ENCODE results near the gene PITX1.

PITX1 gene

GRCh38 chr5:135046661-135047346, 12.8 kb upstream of the PITX1 start:
- intact Hi-C loops (cut with DNase I), result no loop called here
- no peak for DNase-seq

- intact Hi-C loops (cut with DNase I), result no loop called here
- no peak for DNase-seq
Observed at GRCh38 chr5:135045488-135045887, 11.5 kb upstream of the PITX1 start.

GRCh38 chr5:135042595-135042994, 8.6 kb upstream of the PITX1 start:
- peak in 1 of 10 donors; percentile 61 for DNase-seq
- intact Hi-C loops (cut with DNase I), result no loop called here

- peak in 1 of 10 donors; percentile 31 for DNase-seq
- intact Hi-C loops (cut with DNase I), result no loop called here
Observed at GRCh38 chr5:135041726-135042125, 7.7 kb upstream of the PITX1 start.

GRCh38 chr5:135041145-135041587, 7.1 kb upstream of the PITX1 start:
- DNase-seq, result no peak
- intact Hi-C loops (cut with DNase I), result no loop called here

GRCh38 chr5:135040333-135041144, 6.5 kb upstream of the PITX1 start:
- intact Hi-C loops (cut with DNase I), result no loop called here

GRCh38 chr5:135040034-135040332, 6.0 kb upstream of the PITX1 start:
- intact Hi-C loops (cut with DNase I), result no loop called here
- no peak for DNase-seq

More at GRCh38 chr5:135040333-135041144, 6.5 kb upstream of the PITX1 start:
- DNase-seq, result peak in 1 of 10 donors; percentile 82

- intact Hi-C loops (cut with DNase I), result no loop called here
- DNase-seq, result peak in 1 of 10 donors; percentile 68
Observed at GRCh38 chr5:135039271-135040033, 5.4 kb upstream of the PITX1 start.

GRCh38 chr5:135038813-135039270, 4.8 kb upstream of the PITX1 start:
- intact Hi-C loops (cut with DNase I), result no loop called here
- peak in 1 of 10 donors; percentile 74 for DNase-seq

- intact Hi-C loops (cut with DNase I), result no loop called here
- DNase-seq, result peak in 1 of 10 donors; percentile 32
Observed at GRCh38 chr5:135038205-135038812, 4.3 kb upstream of the PITX1 start.

- peak in 1 of 10 donors; percentile 47 for DNase-seq
Observed at GRCh38 chr5:135037519-135038204, 3.6 kb upstream of the PITX1 start.

GRCh38 chr5:135036405-135036804, 2.4 kb upstream of the PITX1 start:
- no peak for DNase-seq
- intact Hi-C loops (cut with DNase I), result no loop called here

More at GRCh38 chr5:135037519-135038204, 3.6 kb upstream of the PITX1 start:
- intact Hi-C loops (cut with DNase I), result no loop called here

GRCh38 chr5:135035678-135036030, 1.6 kb upstream of the PITX1 start:
- DNase-seq, result peak in 1 of 10 donors; percentile 62

GRCh38 chr5:135034963-135035677, 1.1 kb upstream of the PITX1 start:
- peak in 1 of 10 donors; percentile 75 for DNase-seq
- intact Hi-C loops (cut with DNase I), result no loop called here

More at GRCh38 chr5:135035678-135036030, 1.6 kb upstream of the PITX1 start:
- intact Hi-C loops (cut with DNase I), result no loop called here

GRCh38 chr5:135034236-135034962, 371 bp upstream of the PITX1 start:
- intact Hi-C loops (cut with DNase I), result no loop called here
- DNase-seq, result peak in 1 of 10 donors; percentile 51

GRCh38 chr5:135032999-135033861, 798 bp downstream of the PITX1 start:
- intact Hi-C loops (cut with DNase I), result no loop called here

GRCh38 chr5:135032695-135032998, 1.4 kb downstream of the PITX1 start:
- DNase-seq, result no peak
- intact Hi-C loops (cut with DNase I), result no loop called here

More at GRCh38 chr5:135032999-135033861, 798 bp downstream of the PITX1 start:
- peak in 1 of 10 donors; percentile 51 for DNase-seq
